Lower leg skin (tissue), 4 donors: ENCODE measurements around the gene ATP6V0D1. TPM values are rescaled to one million over a fixed set of nuclear protein-coding genes. Genes with fewer than 3 reads are reported as not detected.
A peak's percentile ranks its signal among the peaks of the same experiment; 100 is the strongest.

Experiments used
- DNase-seq, 2 donors: peaks; one replicate each; pipeline ENCODE4 v3.0.0-alpha.2; 2019; ENCODE audit warnings: low spot score in 2 of 2
- H3K4me3 ChIP-seq: fragments of 200-600 bp; sonication (generic); 2 replicates; pipeline ENCODE4 v1.5.1; 2017; ENCODE audit warnings: mild to moderate bottlenecking, low read depth; ENCODE audit not compliant: poor library complexity, severe bottlenecking
- CTCF ChIP-seq, 3 donors: fragments of 450-650 bp; IDR thresholded peaks; one replicate each; pipeline ENCODE4 v1.5.1; 2016; ENCODE audit warnings: antibody characterized with exemption in 3 of 3, mild to moderate bottlenecking in 3 of 3, moderate library complexity in 2 of 3
- POLR2A ChIP-seq, 2 donors: fragments of 450-650 bp; IDR thresholded peaks; one replicate each; pipeline ENCODE4 v1.6.1; 2016 to 2017; ENCODE audit warnings: antibody characterized with exemption in 2 of 2, mild to moderate bottlenecking in 1 of 2, moderate library complexity in 1 of 2
- WGBS, 2 donors: methylation state at CpG; one replicate each; pipeline ENCODE4 v1.1.5; 2018; 5-methylcytosine and 5-hydroxymethylcytosine counted together
- intact Hi-C: fragments of 100-400 bp; cut with DNase I; formaldehyde crosslinking; loops from one replicate; pipeline ENCODE4 v1.15.0; 2023; ENCODE audit warnings: low total_unique reads
- total RNA-seq, 4 donors: library from RNA; depleted of rRNA; stranded (reverse); fragments of >200 nt; gene quantifications; one replicate each; pipeline ENCODE4 v1.1.0, GENCODE V29; 2016

ATP6V0D1 gene
- total RNA-seq, 4 donors from 2014 or later, result 114 to 141 (median 131) TPM

DNA sequence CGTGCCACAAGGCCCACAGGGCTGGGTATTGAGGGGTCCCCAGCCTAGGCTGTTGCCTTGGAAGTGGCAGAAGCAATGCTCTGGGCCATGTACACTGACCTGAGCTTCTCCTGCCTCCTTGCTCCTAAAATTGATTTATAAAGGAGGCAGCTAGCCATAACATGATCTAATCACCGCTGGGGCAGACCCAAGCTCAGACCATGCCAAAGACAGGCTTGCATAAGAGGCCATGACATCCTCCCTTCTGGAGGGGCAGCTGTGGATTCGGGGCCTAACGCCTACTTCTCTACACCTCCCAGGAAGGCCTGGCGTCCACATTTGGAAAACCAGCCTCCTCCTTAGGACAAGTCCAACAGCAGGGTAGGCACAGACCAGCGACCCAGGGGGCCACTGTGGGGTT is 37.7 kb downstream of the ATP6V0D1 start:
- no peak overlapping the region for H3K4me3 ChIP-seq
- peak in 1 of 2 donors; percentile 94 for DNase-seq
- TF ChIP-seq CTCF (IDR thresholded peaks at IDR 0.05), result no peak
- 50 to 77% methylated on average over 5 to 6 of the region's 6 CpGs for WGBS, 2 donors
- intact Hi-C loops, result no loop called here

- intact Hi-C loops, result no loop called here
- 76 to 81% methylated on average over 10 to 13 of the region's 13 CpGs for WGBS, 2 donors
- DNase-seq, result no peak
- H3K4me3 ChIP-seq, result no peak overlapping the region
- no peak for TF ChIP-seq CTCF (IDR thresholded peaks at IDR 0.05)
- TF ChIP-seq POLR2A (IDR thresholded peaks at IDR 0.05), result no peak
Observed at GRCh38 chr16:67442581-67443255, 38.2 kb downstream of the ATP6V0D1 start.

- intact Hi-C loops, result no loop called here
- WGBS, 2 donors, result 58 to 60% methylated on average over 4 to 5 of the region's 5 CpGs
- no peak for DNase-seq
- TF ChIP-seq POLR2A (IDR thresholded peaks at IDR 0.05) (no peak), CTCF (IDR thresholded peaks at IDR 0.05) (no peak)
- H3K4me3 ChIP-seq, result no peak overlapping the region
Observed at GRCh38 chr16:67441907-67442306, 39.0 kb downstream of the ATP6V0D1 start.

DNA sequence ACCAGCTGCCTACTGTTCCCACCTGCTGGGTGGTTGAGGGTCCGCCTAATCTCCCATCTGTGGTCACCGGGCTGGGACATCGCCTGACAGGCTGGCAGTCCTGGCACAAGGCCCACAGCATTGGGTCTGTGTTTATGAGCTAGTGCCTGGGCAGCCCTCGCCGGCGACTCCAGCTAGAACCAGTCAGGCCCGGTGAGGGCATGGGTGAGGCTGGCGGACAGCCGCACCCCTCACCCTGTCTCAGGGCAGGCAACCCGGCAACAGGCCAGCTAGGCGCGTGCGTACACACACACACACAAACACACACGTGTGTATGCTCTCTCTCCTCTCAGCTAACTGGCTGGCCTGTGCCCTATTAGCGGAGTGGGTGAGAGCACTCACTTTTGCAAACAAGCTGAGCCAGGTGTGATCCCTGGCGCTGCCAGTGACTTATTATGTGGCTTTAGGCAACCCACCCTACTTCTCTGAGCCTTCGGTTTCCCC is 39.6 kb downstream of the ATP6V0D1 start:
- WGBS, 2 donors, result 37 to 66% methylated on average over 9 to 12 of the region's 17 CpGs
- intact Hi-C loops, result no loop called here
- TF ChIP-seq POLR2A (IDR thresholded peaks at IDR 0.05) (no peak), CTCF (IDR thresholded peaks at IDR 0.05) (no peak)
- peak; percentile 66 to 95 for DNase-seq
- no peak overlapping the region for H3K4me3 ChIP-seq

DNA sequence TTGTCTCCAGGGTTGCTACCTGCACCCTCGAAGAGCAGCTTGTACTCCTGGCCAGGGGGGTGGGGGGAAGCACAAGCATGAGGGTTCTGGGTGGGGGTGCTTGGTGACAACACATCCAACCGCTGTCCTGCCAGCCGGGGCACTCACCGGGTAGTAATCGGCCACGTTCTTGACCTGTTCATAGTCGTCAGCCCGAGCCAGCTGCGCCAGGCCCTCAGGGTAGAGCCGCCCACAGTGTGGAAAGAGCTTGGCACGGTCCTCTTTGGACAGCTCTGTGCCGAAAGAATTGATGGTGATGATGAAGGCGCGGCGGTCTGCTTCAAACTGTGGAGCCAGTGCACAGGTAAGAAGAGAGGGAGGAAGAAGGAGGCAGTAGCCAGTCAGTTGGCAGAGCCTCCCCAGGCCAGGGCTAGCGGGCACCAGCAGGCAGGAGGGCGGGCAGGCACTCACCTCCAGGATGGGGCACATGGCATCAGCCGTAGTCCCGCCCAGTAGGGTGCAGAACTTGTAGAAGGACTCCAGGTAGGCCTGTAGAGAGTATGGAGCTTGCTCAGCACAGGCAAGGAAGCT is 42.0 kb downstream of the ATP6V0D1 start:
- intact Hi-C loops, result no loop called here
- peak in 1 of 2 donors; percentile 91 for DNase-seq
- 64 to 68% methylated on average over 18 to 19 of the region's 19 CpGs for WGBS, 2 donors

More for the DNA sequence above, 42.0 kb downstream of the ATP6V0D1 start:
- no peak overlapping the region for H3K4me3 ChIP-seq
- TF ChIP-seq CTCF (IDR thresholded peaks at IDR 0.05), result no peak
- no peak for TF ChIP-seq POLR2A (IDR thresholded peaks at IDR 0.05)
